WTC11 (cell line): ENCODE data around the gene CLIC6.

Experiments
- ETV6 ChIP-seq: sonication (generic); formaldehyde crosslinking; IDR thresholded peaks from 2 replicates; pipeline ENCODE4 v1.8.1; 2022; ENCODE audit warnings: mild to moderate bottlenecking, missing genetic modification reagents
- JUN ChIP-seq: sonication (generic); formaldehyde crosslinking; IDR thresholded peaks from 2 replicates; pipeline ENCODE4 v1.8.0; 2023; ENCODE audit warnings: mild to moderate bottlenecking, missing genetic modification reagents
- TF ChIP-seq, protein P1 (sequence below): fragments of 200-600 bp; IDR thresholded peaks from 2 replicates; pipeline ENCODE4 v1.8.0; 2022; ENCODE audit warnings: antibody characterized with exemption
- TF ChIP-seq, protein P2 (sequence below): sonication (generic); formaldehyde crosslinking; IDR thresholded peaks from 2 replicates; pipeline ENCODE4 v1.8.0; 2022; ENCODE audit warnings: mild to moderate bottlenecking, missing genetic modification reagents
- TF ChIP-seq, protein P3 (sequence below): sonication (generic); formaldehyde crosslinking; IDR thresholded peaks from 2 replicates; pipeline ENCODE4 v1.8.1; 2023; ENCODE audit warnings: mild to moderate bottlenecking, missing genetic modification reagents

DNA sequence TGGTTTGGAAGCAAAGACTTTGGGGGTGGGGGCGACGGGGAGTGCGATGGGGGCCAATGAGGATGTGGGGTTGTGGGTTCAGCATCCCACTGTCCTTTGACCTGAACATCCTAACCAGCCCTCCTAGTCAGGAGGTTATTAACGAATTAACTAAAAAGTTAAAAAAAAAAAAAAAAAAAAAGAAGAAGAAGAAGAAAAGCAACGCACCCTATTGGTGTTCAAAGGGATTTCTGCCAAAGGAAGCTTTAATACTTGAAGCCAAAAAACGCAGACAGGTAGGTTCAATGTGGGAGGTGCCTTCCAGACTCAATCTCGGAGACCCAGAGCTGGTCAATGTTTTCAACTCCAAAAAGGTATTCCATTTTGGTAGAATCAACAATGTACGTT, 2.2 kb downstream of the CLIC6 start:
- TF ChIP-seq, protein P1, sequence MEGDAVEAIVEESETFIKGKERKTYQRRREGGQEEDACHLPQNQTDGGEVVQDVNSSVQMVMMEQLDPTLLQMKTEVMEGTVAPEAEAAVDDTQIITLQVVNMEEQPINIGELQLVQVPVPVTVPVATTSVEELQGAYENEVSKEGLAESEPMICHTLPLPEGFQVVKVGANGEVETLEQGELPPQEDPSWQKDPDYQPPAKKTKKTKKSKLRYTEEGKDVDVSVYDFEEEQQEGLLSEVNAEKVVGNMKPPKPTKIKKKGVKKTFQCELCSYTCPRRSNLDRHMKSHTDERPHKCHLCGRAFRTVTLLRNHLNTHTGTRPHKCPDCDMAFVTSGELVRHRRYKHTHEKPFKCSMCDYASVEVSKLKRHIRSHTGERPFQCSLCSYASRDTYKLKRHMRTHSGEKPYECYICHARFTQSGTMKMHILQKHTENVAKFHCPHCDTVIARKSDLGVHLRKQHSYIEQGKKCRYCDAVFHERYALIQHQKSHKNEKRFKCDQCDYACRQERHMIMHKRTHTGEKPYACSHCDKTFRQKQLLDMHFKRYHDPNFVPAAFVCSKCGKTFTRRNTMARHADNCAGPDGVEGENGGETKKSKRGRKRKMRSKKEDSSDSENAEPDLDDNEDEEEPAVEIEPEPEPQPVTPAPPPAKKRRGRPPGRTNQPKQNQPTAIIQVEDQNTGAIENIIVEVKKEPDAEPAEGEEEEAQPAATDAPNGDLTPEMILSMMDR: no peak
- TF ChIP-seq, protein P2, sequence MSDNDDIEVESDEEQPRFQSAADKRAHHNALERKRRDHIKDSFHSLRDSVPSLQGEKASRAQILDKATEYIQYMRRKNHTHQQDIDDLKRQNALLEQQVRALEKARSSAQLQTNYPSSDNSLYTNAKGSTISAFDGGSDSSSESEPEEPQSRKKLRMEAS: no peak
- TF ChIP-seq, protein P3, sequence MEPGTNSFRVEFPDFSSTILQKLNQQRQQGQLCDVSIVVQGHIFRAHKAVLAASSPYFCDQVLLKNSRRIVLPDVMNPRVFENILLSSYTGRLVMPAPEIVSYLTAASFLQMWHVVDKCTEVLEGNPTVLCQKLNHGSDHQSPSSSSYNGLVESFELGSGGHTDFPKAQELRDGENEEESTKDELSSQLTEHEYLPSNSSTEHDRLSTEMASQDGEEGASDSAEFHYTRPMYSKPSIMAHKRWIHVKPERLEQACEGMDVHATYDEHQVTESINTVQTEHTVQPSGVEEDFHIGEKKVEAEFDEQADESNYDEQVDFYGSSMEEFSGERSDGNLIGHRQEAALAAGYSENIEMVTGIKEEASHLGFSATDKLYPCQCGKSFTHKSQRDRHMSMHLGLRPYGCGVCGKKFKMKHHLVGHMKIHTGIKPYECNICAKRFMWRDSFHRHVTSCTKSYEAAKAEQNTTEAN (CRISPR knock-in tag): no peak
- no peak for TF ChIP-seq ETV6
- TF ChIP-seq JUN (CRISPR knock-in tag): no peak
